H1 (cell line): Measurements from ENCODE around the gene FGD4.

ENCODE experiments used
- CTCF ChIP-seq, 3 experiments: IDR thresholded peaks; 1 replicate in 2 of 3; 2 replicates in 1 of 3; pipeline versions ENCODE4 v1.5.1 to v1.6.1; 2011; ENCODE audit warnings: low read length in 3 of 3, mild to moderate bottlenecking in 3 of 3, inconsistent platforms in 2 of 3, low read depth in 1 of 3, moderate library complexity in 1 of 3; ENCODE audit not compliant: insufficient read depth in 1 of 3; ENCODE audit errors: control extremely low read depth in 1 of 3
- EZH2 ChIP-seq: fragments of 200-600 bp; sonication (generic); IDR thresholded peaks from 2 replicates; pipeline ENCODE4 v1.7.1; 2012; ENCODE audit warnings: low read depth, mild to moderate bottlenecking, moderate library complexity, low read length, inconsistent platforms; ENCODE audit not compliant: severe bottlenecking
- GTF2F1 ChIP-seq: IDR thresholded peaks from 2 replicates; pipeline ENCODE4 v1.6.1; 2012; ENCODE audit warnings: low read depth, low read length, improper control_type of control experiment, borderline replicate concordance

GRCh38 chr12:32559434-32559833 lies 160.1 kb downstream of the FGD4 start:
- TF ChIP-seq CTCF (IDR thresholded peaks at IDR 0.05; ENCODE audit: control extremely low read depth in 1 of 3, insufficient read depth in 1 of 3, low read depth in 1 of 3, low read length in 3 of 3) (no peak), GTF2F1 (no peak), EZH2 (no peak)
